Non-pigmented ciliary epithelial cell (primary cell): ENCODE measurements around the gene C2CD2L.
"Not testable (repeated sequence)": the region's sequence is repeated elsewhere in the genome, so short reads cannot be mapped to it uniquely, and the experiment has no call there.

ENCODE experiments used
- DNase-seq: peaks from one replicate; pipeline ENCODE4 v3.0.0-alpha.2; 2010; ENCODE audit warnings: low read depth

The C2CD2L gene

GRCh38 chr11:119106564-119107537 lies at the start of gene C2CD2L:
Gene C2CD2L (plus strand): TSS chr11:119107344. CDS start chr11:119107742, 398 bp downstream.
- DNase-seq, result peak; percentile 46

- DNase-seq, result not testable (repeated sequence)
Observed at GRCh38 chr11:119059128-119059527, 48.0 kb upstream of the C2CD2L start.

- no peak for DNase-seq
Observed at GRCh38 chr11:119061256-119061655, 45.9 kb upstream of the C2CD2L start.

- DNase-seq, result no peak
Observed at GRCh38 chr11:119062779-119063178, 44.4 kb upstream of the C2CD2L start.

- DNase-seq, result no peak
Observed at GRCh38 chr11:119065369-119065768, 41.8 kb upstream of the C2CD2L start.

- DNase-seq, result peak; percentile 84
Observed at GRCh38 chr11:119067371-119068222, 39.5 kb upstream of the C2CD2L start, which contains the start of gene VPS11. Gene VPS11 (plus strand): TSS chr11:119067818. CDS start chr11:119067824, 6 bp downstream.

GRCh38 chr11:119077839-119078238 lies 29.3 kb upstream of the C2CD2L start:
- no peak for DNase-seq

- DNase-seq, result no peak
Observed at GRCh38 chr11:119078675-119079420, 28.3 kb upstream of the C2CD2L start.

- DNase-seq, result no peak
Observed at GRCh38 chr11:119081682-119082260, 25.4 kb upstream of the C2CD2L start.

GRCh38 chr11:119084663-119085436 lies 22.3 kb upstream of the C2CD2L start, which contains the start of gene HMBS:
Gene HMBS (plus strand): TSS chr11:119084881. CDS start chr11:119085034, 153 bp downstream.
- DNase-seq, result peak; percentile 74

- no peak for DNase-seq
Observed at GRCh38 chr11:119085437-119085847, 21.7 kb upstream of the C2CD2L start.

GRCh38 chr11:119087123-119087522 lies 20.0 kb upstream of the C2CD2L start:
- DNase-seq, result no peak

- DNase-seq, result no peak
Observed at GRCh38 chr11:119087747-119088241, 19.4 kb upstream of the C2CD2L start.

GRCh38 chr11:119088406-119088805 lies 18.7 kb upstream of the C2CD2L start:
- no peak for DNase-seq

GRCh38 chr11:119089319-119089718 lies 17.8 kb upstream of the C2CD2L start:
- no peak for DNase-seq

GRCh38 chr11:119091178-119091577 lies 16.0 kb upstream of the C2CD2L start:
- DNase-seq, result no peak

- no peak for DNase-seq
Observed at GRCh38 chr11:119091966-119092879, 14.9 kb upstream of the C2CD2L start.

- no peak for DNase-seq
Observed at GRCh38 chr11:119092880-119093842, 14.0 kb upstream of the C2CD2L start.
